ENCODE measurements around the gene ZBTB47.

Gene ZBTB47

DNA sequence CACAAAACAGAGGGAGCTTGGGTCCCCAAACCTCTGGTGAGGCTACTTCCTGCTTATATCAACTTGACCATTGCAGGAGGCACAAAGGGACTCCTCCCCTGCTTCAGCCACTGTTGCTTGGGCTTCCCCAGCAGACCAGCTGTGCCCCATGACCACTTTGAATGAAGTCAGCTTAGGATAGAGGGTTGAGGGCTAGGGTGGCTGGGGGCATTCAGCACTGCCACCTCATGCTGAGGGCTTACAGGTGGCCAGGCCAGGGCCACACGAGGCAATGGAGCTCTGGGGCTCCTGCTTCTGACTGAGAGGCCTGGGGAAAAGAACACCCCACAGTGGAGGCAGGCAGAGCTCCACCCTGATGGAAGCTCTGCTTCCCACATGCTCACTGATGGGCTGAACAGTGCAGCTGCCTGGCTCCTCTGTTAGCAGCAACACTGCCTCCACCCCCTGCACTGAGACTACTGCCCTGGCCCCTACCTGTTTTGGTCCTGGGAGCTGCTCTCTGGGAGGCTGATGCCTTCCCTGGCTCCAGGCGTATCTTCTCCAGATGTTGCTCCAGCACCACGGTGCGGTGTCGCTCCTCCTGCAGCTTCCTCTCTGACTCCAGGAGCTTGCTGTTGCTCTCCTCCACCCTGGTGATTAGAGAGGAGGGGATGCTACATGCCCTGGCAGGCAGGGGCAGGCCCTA lies 59.3 kb downstream of the ZBTB47 start:
- DNase-seq (ENCODE audit: low read depth in 2 of 2) = no peak

DNA sequence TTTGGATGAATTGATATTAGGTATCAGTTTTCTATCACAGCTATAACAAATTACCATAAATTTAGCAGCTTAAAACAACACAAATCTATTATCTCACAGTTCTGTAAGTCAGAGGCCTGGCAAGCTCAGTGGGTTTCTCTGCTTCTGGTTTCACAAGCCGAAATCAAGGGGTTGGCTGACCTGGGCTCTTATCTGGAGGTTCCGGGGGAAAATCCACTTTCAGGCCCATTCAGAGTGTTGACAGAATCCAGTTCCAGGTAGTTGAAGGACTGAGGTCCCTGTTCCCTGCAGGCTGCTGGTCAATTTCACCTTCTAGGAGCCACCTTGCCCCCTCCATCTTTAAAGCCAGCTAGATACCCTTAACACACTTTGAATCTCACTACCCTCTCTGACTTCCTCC lies 60.2 kb downstream of the ZBTB47 start:
- DNase-seq (ENCODE audit: low read depth in 2 of 2) = no peak

DNA sequence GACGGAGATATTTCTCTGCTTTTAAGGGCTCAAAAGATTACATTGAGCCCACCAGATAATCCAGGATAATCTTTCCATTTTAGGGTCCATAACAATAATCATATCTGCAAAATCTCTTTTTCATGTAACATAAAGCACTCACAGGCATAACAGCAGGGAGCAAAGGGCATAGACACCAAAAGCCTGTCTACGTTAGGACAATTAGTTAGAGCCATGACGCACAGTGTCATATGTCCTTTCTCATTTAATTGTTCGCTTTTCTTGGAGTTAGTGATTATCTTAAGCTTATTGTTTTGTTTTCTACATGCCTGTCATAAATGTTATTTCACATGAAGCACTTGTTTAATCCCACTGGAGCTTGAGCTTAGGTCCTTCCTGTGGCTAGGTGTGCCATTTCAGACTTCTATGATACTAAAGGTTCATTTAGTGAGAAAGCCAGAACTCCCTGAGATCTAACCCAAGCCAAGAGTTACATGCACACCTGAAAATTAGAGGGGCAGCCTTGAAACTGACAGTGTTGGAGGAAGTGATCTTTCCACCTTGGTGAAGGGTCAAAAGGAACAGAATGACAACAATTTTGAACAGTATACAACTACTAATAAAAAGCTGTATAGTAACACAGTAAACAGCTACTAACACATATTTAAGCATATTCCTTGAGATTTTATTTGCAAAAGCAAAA lies 60.8 kb downstream of the ZBTB47 start:
- no peak for DNase-seq (ENCODE audit: low read depth in 2 of 2)
